HEK293 (cell line): ENCODE data around the gene PITPNM3.

ENCODE experiments used
- CTCF ChIA-PET: fragments of 350-600 bp; formaldehyde crosslinking; extraction: SDS; loops from one replicate; lab custom pipeline; 2021; ENCODE audit warnings: antibody characterized with exemption; lab: Yijun Ruan, JAX
- POLR2A ChIA-PET: fragments of 300-600 bp; formaldehyde crosslinking; extraction: SDS; loops from one replicate; lab custom pipeline; 2020; ENCODE audit warnings: antibody characterized with exemption, inconsistent platforms; lab: Yijun Ruan, JAX
- H3K27ac ChIP-seq: fragments of 200-500 bp; sonication (Bioruptor generic); 2 replicates; pipeline ENCODE4 v1.5.1; 2014; ENCODE audit warnings: low read depth, low read length, control low read depth, inconsistent platforms; ENCODE audit errors: extremely low read depth
- H3K36me3 ChIP-seq, 2 experiments: fragments of 200-500 bp in 1 of 2; sonication (Bioruptor generic) in 1 of 2; 1 replicate in 1 of 2; 2 replicates in 1 of 2; pipeline ENCODE4 v1.5.1; 2014 to 2017; ENCODE audit warnings: inconsistent platforms in 2 of 2, low read length in 2 of 2; ENCODE audit not compliant: control insufficient read depth in 2 of 2, insufficient read depth in 1 of 2
- H3K4me1 ChIP-seq: fragments of 200-500 bp; sonication (Bioruptor generic); 2 replicates; pipeline ENCODE4 v1.5.1; 2014; ENCODE audit warnings: mild to moderate bottlenecking, low read length, inconsistent platforms; ENCODE audit not compliant: control insufficient read depth, insufficient read depth
- H3K4me3 ChIP-seq: 2 replicates; pipeline ENCODE4 v1.5.1; 2011; ENCODE audit warnings: low read depth, mild to moderate bottlenecking, control low read depth, low read length, moderate library complexity
- H3K9me3 ChIP-seq: fragments of 200-500 bp; sonication (Bioruptor generic); 2 replicates; pipeline ENCODE4 v1.5.1; 2014; ENCODE audit warnings: low read depth, low read length, inconsistent platforms; ENCODE audit not compliant: control insufficient read depth, insufficient read depth
- KLF16 ChIP-seq: fragments of 450-650 bp; formaldehyde crosslinking; IDR thresholded peaks from 2 replicates; pipeline ENCODE4 v1.5.1; 2017; ENCODE audit warnings: missing biosample characterization, missing genetic modification characterization
- KLF7 ChIP-seq: fragments of 450-650 bp; formaldehyde crosslinking; IDR thresholded peaks from 2 replicates; pipeline ENCODE4 v1.5.1; 2016; ENCODE audit warnings: missing biosample characterization, missing genetic modification characterization, borderline replicate concordance
- TCF7L2 ChIP-seq: IDR thresholded peaks from 2 replicates; pipeline ENCODE4 v1.6.1; 2011; ENCODE audit warnings: low read depth, mild to moderate bottlenecking, inconsistent platforms, low read length, moderate library complexity, borderline replicate concordance
- ZNF175 ChIP-seq: fragments of 450-650 bp; formaldehyde crosslinking; IDR thresholded peaks from 2 replicates; pipeline ENCODE4 v1.5.1; 2016; ENCODE audit warnings: missing biosample characterization, missing genetic modification characterization
- ZNF211 ChIP-seq: fragments of 450-650 bp; formaldehyde crosslinking; IDR thresholded peaks from 2 replicates; pipeline ENCODE4 v1.5.1; 2016; ENCODE audit warnings: low read depth, missing biosample characterization, missing genetic modification characterization
- ZNF335 ChIP-seq: fragments of 450-650 bp; formaldehyde crosslinking; conservative IDR thresholded peaks from 2 replicates; pipeline ENCODE4 v1.5.1; 2016; ENCODE audit warnings: missing biosample characterization, missing genetic modification characterization
- ZNF521 ChIP-seq: fragments of 450-650 bp; formaldehyde crosslinking; IDR thresholded peaks from 2 replicates; pipeline ENCODE4 v1.5.1; 2017; ENCODE audit warnings: missing biosample characterization, mild to moderate bottlenecking, missing genetic modification characterization
- ZNF610 ChIP-seq: fragments of 450-650 bp; formaldehyde crosslinking; IDR thresholded peaks from 2 replicates; pipeline ENCODE4 v1.5.1; 2016; ENCODE audit warnings: missing biosample characterization, missing genetic modification characterization, borderline replicate concordance
- ZNF623 ChIP-seq: fragments of 450-650 bp; formaldehyde crosslinking; IDR thresholded peaks from 2 replicates; pipeline ENCODE4 v1.5.1; 2016; ENCODE audit warnings: missing biosample characterization, missing genetic modification characterization
- ZNF624 ChIP-seq: fragments of 450-650 bp; formaldehyde crosslinking; IDR thresholded peaks from 2 replicates; pipeline ENCODE4 v1.5.1; 2017; ENCODE audit warnings: missing biosample characterization, missing genetic modification characterization
- ZNF629 ChIP-seq: fragments of 450-650 bp; formaldehyde crosslinking; IDR thresholded peaks from 2 replicates; pipeline ENCODE4 v1.5.1; 2017; ENCODE audit warnings: missing biosample characterization, missing genetic modification characterization
- ZNF664 ChIP-seq: fragments of 450-650 bp; formaldehyde crosslinking; IDR thresholded peaks from 2 replicates; pipeline ENCODE4 v1.5.1; 2016; ENCODE audit warnings: missing biosample characterization, missing genetic modification characterization
- ZNF837 ChIP-seq: fragments of 450-650 bp; formaldehyde crosslinking; IDR thresholded peaks from 2 replicates; pipeline ENCODE4 v1.5.1; 2016; ENCODE audit warnings: missing biosample characterization, missing genetic modification characterization
- ZXDB ChIP-seq: fragments of 450-650 bp; formaldehyde crosslinking; IDR thresholded peaks from 2 replicates; pipeline ENCODE4 v1.5.1; 2016; ENCODE audit warnings: missing biosample characterization, missing genetic modification characterization
- TF ChIP-seq, protein P1 (sequence below): fragments of 450-650 bp; formaldehyde crosslinking; IDR thresholded peaks from 2 replicates; pipeline ENCODE4 v1.5.1; 2016; ENCODE audit warnings: missing biosample characterization, missing genetic modification characterization
- TF ChIP-seq, protein P2 (sequence below): fragments of 450-650 bp; formaldehyde crosslinking; conservative IDR thresholded peaks from 2 replicates; pipeline ENCODE4 v1.5.1; 2016; ENCODE audit warnings: low read depth, missing biosample characterization, missing genetic modification characterization
- TF ChIP-seq, protein P3 (sequence below): fragments of 450-650 bp; formaldehyde crosslinking; IDR thresholded peaks from 2 replicates; pipeline ENCODE4 v1.5.1; 2016; ENCODE audit warnings: missing biosample characterization, missing genetic modification characterization

PITPNM3 gene

DNA sequence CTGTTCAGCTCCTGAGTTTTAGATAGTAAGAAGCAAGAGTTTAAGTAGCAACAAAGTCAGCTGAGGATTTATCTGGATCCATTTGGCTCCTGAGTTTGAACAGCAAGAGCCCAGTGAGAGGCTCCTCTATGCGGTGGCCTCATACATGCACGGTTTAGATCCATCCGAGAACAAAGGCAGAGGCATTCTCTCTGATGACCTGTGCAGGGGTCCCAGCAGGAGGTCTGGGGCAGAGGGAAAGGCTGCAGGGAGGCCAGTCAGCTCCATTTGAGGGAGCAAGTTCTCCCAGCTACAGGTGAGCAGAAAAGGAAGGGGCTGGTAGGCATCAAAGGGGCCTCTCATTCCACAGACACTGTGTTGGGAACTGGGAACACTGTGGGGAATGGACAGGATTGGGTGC is 16.5 kb downstream of the PITPNM3 start:
- CTCF ChIA-PET, result no interaction called here
- no peaks in the 10 kb centered on the region for H3K4me1 ChIP-seq
- TF ChIP-seq ZNF521 (tag by site-specific recombination) (no peak), ZNF175 (tag by site-specific recombination) (no peak), ZNF664 (tag by site-specific recombination) (no peak), ZNF629 (tag by site-specific recombination) (no peak), KLF7 (tag by site-specific recombination) (no peak), TCF7L2 (no peak), ZNF211 (tag by site-specific recombination) (no peak), ZNF335 (tag by site-specific recombination) (no peak)
- TF ChIP-seq, protein P1, sequence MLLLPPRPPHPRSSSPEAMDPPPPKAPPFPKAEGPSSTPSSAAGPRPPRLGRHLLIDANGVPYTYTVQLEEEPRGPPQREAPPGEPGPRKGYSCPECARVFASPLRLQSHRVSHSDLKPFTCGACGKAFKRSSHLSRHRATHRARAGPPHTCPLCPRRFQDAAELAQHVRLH (tag by site-specific recombination), result no peak
- H3K9me3 ChIP-seq, result no peaks in the 10 kb centered on the region
- POLR2A ChIA-PET, result no interaction called here
- no peak overlapping the region for H3K27ac ChIP-seq
- peaks cover 0 to 2% of the 10 kb centered on the region in 2 experiments; a peak in 1 of 3 replicates for H3K36me3 ChIP-seq
- no peak overlapping the region for H3K4me3 ChIP-seq

DNA sequence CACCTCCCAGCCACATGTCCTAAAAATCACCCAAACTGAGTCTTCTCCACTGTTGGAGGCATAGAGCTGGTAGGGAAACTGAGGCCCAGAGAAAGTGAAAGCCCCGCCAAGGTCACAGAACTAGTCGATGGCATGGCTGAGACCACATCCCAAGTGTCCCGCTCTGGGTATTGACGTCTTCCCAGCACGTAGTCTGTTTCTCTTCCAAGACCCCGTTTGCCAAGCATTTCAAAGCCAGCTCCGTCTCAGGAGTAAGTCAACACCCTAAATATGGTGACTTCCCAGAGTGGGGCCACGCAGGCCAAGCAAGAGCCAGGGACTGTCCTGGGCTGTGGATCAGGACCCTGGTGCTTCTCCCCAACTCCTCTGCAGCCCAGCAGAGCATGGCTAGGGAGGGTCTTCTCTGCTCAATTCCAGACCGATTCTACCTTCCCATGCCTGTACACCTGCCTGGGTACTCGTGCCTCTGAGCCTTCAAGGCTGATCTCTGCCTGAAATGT is 19.7 kb downstream of the PITPNM3 start:
- Histone ChIP-seq H3K4me3 (no peak overlapping the region), H3K36me3 (peaks cover 0 to 2% of the 10 kb centered on the region in 2 experiments; a peak in 1 of 3 replicates), H3K27ac (no peak overlapping the region), H3K9me3 (no peaks in the 10 kb centered on the region), H3K4me1 (no peaks in the 10 kb centered on the region)
- TF ChIP-seq, protein P2, sequence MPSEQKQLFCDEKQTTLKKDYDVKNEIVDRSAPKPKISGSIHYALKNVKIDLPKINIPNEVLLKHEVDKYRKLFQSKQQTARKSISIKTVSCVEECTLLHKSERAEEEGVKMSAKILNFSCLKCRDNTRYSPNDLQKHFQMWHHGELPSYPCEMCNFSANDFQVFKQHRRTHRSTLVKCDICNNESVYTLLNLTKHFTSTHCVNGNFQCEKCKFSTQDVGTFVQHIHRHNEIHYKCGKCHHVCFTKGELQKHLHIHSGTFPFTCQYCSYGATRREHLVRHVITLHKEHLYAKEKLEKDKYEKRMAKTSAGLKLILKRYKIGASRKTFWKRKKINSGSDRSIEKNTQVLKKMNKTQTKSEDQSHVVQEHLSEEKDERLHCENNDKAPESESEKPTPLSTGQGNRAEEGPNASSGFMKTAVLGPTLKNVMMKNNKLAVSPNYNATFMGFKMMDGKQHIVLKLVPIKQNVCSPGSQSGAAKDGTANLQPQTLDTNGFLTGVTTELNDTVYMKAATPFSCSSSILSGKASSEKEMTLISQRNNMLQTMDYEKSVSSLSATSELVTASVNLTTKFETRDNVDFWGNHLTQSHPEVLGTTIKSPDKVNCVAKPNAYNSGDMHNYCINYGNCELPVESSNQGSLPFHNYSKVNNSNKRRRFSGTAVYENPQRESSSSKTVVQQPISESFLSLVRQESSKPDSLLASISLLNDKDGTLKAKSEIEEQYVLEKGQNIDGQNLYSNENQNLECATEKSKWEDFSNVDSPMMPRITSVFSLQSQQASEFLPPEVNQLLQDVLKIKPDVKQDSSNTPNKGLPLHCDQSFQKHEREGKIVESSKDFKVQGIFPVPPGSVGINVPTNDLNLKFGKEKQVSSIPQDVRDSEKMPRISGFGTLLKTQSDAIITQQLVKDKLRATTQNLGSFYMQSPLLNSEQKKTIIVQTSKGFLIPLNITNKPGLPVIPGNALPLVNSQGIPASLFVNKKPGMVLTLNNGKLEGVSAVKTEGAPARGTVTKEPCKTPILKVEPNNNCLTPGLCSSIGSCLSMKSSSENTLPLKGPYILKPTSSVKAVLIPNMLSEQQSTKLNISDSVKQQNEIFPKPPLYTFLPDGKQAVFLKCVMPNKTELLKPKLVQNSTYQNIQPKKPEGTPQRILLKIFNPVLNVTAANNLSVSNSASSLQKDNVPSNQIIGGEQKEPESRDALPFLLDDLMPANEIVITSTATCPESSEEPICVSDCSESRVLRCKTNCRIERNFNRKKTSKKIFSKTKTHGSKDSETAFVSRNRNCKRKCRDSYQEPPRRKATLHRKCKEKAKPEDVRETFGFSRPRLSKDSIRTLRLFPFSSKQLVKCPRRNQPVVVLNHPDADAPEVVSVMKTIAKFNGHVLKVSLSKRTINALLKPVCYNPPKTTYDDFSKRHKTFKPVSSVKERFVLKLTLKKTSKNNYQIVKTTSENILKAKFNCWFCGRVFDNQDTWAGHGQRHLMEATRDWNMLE (tag by site-specific recombination), result no peak
- TF ChIP-seq ZNF610, result no peak
- TF ChIP-seq, protein P3, sequence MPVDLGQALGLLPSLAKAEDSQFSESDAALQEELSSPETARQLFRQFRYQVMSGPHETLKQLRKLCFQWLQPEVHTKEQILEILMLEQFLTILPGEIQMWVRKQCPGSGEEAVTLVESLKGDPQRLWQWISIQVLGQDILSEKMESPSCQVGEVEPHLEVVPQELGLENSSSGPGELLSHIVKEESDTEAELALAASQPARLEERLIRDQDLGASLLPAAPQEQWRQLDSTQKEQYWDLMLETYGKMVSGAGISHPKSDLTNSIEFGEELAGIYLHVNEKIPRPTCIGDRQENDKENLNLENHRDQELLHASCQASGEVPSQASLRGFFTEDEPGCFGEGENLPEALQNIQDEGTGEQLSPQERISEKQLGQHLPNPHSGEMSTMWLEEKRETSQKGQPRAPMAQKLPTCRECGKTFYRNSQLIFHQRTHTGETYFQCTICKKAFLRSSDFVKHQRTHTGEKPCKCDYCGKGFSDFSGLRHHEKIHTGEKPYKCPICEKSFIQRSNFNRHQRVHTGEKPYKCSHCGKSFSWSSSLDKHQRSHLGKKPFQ (tag by site-specific recombination), result no peak
- TF ChIP-seq ZNF624 (tag by site-specific recombination), result no peak
- TF ChIP-seq TCF7L2, result no peak
- TF ChIP-seq ZNF623, result no peak
- TF ChIP-seq KLF16 (tag by site-specific recombination), result no peak
- no peak for TF ChIP-seq ZXDB
- no peak for TF ChIP-seq ZNF837 (tag by site-specific recombination)
- CTCF ChIA-PET, result no interaction called here
- POLR2A ChIA-PET, result no interaction called here
